ENCODE data around the gene BBS12.

DNA sequence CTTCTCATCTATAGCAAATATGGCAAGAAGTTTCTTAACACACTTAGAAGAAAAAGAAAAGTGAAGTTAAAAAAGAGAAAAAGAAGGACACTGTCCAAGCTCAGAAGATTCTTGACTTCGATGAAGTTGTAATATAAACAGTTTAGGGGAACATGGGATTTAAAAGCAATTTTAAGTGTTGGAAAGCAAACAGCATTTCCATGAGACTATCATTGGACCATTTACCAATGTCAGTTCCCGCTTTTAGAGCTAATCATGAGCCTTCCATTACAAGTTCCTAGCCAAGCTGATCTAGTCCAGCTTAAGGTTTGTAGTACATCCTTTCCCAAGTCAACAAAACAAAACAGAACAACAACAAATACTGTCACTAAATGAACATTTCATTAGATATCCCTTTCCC, 49.0 kb downstream of the BBS12 start:
- TF ChIP-seq, protein P1, sequence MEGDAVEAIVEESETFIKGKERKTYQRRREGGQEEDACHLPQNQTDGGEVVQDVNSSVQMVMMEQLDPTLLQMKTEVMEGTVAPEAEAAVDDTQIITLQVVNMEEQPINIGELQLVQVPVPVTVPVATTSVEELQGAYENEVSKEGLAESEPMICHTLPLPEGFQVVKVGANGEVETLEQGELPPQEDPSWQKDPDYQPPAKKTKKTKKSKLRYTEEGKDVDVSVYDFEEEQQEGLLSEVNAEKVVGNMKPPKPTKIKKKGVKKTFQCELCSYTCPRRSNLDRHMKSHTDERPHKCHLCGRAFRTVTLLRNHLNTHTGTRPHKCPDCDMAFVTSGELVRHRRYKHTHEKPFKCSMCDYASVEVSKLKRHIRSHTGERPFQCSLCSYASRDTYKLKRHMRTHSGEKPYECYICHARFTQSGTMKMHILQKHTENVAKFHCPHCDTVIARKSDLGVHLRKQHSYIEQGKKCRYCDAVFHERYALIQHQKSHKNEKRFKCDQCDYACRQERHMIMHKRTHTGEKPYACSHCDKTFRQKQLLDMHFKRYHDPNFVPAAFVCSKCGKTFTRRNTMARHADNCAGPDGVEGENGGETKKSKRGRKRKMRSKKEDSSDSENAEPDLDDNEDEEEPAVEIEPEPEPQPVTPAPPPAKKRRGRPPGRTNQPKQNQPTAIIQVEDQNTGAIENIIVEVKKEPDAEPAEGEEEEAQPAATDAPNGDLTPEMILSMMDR (IDR thresholded peaks at IDR 0.05; ENCODE audit: poor library complexity), result no peak
- TF ChIP-seq EZH2 (IDR thresholded peaks at IDR 0.05; ENCODE audit: borderline replicate concordance), result no peak
